GM18520 (cell line): ENCODE results near the gene ANAPC2.

Experiments
- ATAC-seq: cut with Tn5 transposase; IDR thresholded peaks from one replicate; pipeline ENCODE4 v1.9.1; 2021; ENCODE audit not compliant: unreplicated experiment

The ANAPC2 gene

GRCh38 chr9:137215196-137215986 is 27.0 kb upstream of the ANAPC2 start:
- no peak for ATAC-seq

DNA sequence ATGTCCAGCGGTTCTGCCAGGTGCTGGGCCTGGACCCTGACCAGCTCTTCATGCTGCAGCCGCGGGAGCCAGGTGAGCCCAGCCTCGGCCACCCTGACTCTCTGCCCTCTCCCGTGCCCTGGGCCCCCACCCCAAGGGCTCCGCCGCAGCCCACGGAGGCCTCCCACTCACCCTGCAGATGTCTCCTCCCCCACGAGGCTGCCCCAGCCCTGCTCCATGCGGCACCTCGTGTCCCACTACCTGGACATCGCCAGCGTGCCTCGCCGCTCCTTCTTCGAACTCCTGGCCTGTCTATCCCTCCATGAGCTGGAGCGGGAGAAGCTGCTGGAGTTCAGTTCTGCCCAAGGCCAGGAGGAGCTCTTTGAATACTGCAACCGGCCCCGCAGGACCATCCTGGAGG is 26.3 kb upstream of the ANAPC2 start:
- no peak for ATAC-seq

GRCh38 chr9:137213160-137214060 is 25.1 kb upstream of the ANAPC2 start:
- ATAC-seq, result no peak

DNA sequence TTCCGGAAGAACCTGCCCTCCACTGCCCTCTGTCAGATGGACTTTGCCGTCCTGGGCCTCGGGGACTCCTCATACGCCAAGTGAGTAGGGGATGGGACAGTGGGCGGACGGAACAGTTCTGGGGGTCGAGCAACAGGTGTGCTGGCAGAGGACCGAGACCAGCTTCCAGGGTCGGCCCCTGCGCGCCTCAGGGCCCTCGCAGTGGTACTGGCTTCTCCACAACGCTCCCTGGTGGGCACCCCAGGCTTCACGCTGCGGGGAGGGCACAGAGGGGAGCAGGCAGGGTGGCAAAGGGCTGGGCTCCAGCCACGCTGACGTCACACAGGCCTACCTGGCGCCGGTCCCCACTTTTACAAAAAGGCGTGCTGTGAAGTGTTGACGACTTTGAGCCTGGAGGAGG is 24.2 kb upstream of the ANAPC2 start:
- no peak for ATAC-seq

GRCh38 chr9:137211532-137211931 is 23.2 kb upstream of the ANAPC2 start:
- no peak for ATAC-seq

DNA sequence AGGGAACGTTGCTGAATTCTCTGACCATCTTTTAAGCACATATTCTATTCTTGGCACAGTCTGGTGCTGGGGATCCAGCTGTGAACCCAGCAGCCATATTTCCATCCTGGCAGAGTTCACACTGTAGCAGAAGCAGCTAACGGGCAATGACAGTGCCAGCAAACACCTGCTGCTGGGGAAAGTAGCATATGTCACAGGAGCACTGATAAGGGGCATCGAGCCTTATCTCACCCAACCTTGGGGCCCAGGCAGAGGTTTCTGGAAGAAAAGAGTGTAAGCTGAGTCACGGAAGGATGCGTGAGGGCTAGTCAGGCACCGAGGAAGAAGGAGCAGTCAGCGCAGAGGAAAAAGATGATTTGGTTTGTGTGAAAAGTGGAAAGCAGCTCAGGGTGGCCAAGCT is 18.2 kb upstream of the ANAPC2 start:
- ATAC-seq, result no peak

DNA sequence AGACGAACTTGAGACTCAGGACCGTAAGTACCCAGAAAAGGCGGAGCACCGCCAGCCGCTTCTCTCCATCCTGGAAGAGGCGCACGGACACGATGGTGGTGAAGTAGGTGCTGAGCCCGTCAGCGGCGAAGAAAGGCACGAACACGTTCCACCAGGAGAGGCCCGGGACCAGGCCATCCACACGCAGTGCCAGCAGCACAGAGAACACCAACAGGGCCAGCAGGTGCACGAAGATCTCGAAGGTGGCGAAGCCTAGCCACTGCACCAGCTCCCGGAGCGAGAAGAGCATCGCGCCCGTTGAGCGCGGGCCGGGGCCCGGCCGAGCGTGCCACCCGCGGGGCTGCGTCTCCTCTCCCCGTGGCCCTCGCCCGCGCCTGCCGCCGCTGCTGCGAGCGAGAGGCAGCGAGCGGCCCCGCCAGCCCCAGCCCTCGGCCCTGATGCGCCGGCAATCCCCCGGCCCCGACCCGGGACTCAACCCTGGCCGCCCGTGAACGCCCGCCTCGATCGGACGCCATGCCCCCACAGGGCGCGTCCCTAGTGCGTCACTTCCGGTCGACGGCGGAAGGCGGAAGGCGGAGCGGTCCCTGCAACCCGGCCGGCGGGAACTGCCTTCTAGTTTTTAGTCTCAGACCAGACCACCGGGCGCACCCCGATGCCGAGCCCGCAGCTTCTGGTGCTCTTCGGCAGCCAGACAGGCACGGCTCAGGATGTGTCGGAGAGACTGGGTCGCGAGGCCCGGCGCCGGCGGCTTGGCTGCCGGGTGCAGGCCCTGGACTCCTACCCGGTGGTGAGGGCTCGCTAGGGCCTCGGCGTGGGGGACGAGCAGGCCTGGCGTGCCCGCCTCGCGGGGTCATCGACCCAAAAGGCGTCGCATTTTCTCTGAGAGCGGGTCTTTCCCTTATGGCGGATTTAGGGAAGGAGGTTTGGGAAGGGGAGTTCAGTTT is 17.0 kb upstream of the ANAPC2 start, which contains the start of the genes NDOR1 and TMEM203:
NDOR1 (plus strand) TSS at position 575 of the 944 bp plus-strand sequence; CDS start at position 653, 78 bp downstream.
TMEM203 (minus strand) TSS at position 523 of the 944 bp plus-strand sequence; CDS start at position 289, 234 bp downstream.
- peak; percentile 31 for ATAC-seq

GRCh38 chr9:137204731-137205125 is 16.4 kb upstream of the ANAPC2 start:
- no peak for ATAC-seq

DNA sequence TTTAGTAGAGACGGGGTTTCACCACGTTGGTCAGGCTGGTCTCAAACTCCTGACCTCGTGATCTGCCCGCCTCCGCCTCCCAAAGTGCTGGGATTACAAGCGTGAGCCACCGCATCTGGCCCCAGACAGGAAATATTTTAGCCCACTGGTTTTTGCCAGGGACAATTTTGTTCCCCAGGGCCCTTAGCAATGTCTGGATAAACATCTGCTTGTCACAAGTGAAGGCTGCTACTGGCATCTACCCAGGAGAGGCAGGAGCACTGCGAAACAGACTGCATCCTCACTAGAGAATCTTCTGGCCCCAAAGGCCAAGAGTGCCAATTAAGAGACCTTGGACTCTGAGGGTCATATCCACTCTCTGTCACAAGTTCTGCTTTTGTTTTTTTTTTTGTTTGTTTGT is 14.6 kb upstream of the ANAPC2 start:
- no peak for ATAC-seq

DNA sequence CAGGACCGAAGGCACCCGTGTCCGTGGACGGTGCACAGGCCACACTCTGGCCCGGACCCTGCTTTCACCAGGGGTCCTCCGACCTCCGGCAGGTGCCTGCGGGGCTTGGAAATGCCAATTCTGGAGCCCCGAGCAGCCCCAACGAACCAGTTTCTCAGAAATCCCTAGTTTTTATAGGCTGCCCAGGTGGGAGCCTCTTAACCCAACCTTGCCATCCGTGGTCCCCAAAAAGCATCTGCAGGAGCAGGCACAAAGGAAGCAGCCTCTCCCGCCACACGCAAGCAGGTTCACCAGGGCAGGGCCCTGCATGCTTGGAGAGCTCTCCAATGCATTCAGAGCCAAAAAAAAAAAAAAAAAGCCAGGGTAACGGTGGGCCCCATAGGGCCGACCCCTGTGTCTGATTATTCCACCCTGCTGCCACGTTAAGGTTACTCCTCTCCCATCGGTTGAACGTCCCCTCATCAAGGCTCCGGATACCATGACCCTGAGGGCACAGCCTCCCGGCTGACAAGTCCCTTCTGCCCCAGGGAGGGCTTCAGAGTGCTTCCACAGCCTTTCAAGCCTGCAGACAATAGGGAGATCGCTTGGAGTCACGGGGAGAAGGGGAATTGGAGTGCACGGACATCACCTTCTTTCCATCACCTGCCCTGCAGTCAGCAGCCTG is 13.0 kb upstream of the ANAPC2 start:
- no peak for ATAC-seq

- peak; percentile 88 for ATAC-seq
Observed at GRCh38 chr9:137200311-137201204, 12.2 kb upstream of the ANAPC2 start, which contains the start of gene TPRN. TSS of gene TPRN (minus strand) at chr9:137200741. CDS start at chr9:137200711, 30 bp downstream.

GRCh38 chr9:137199411-137200121 is 11.2 kb upstream of the ANAPC2 start:
- ATAC-seq, result no peak

DNA sequence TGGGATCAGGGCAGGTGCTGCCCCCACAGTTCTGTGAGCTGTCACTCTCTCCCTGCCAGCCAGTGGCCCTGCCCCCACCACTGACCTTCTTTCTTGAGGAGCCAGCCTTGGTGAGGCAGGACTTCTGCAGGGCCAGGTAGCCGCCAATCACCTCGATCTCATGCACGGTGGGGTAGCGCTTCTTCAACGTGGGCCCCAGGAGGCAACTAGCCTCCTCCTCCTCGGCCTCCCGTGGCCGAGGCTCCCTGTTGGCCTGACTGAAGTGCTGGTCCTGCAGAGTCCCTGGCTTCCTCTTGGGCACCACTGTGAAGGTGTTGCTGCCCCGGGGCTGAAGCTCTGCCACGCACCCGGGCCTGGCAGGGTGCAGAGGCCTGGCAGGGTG is 10.5 kb upstream of the ANAPC2 start:
- no peak for ATAC-seq

- no peak for ATAC-seq
Observed at GRCh38 chr9:137198051-137198901, 9.9 kb upstream of the ANAPC2 start.

- ATAC-seq, result no peak
Observed at GRCh38 chr9:137195525-137196220, 7.3 kb upstream of the ANAPC2 start.

DNA sequence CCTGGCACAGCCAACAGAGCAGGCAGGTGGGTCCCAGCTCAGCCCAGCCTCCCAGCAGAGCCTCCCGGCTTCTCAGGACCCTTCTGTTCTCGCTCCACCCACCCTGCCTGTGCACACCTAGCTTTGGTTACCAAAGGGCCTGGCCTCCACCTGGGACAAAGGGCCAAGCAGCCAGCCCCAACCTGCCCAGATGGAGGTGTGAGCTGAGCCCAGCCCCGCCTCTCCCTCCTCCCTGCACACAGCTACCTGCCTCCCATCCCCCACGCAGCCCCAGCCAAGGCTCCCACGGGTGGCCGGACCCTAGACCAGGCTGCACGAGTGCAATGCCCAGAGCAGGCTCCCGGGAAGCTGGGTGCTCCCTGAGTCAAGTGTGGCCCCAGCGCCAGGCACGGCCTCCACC is 6.5 kb upstream of the ANAPC2 start:
- ATAC-seq, result no peak

- ATAC-seq, result no peak
Observed at GRCh38 chr9:137194388-137194787, 6.0 kb upstream of the ANAPC2 start.
